H1 (cell line): ENCODE measurements around the gene IPO7. TPM values are rescaled to one million over a fixed set of nuclear protein-coding genes. Genes with fewer than 3 reads are reported as not detected.

Source experiments
- CTCF ChIA-PET: fragments of 300-600 bp; sonication (Branson Sonifier 250); formaldehyde crosslinking; loops from one replicate; lab custom pipeline; 2021; ENCODE audit not compliant: partially characterized antibody; lab: Charles Lee
- POLR2A ChIA-PET: fragments of 300-600 bp; sonication (Branson Sonifier 250); formaldehyde crosslinking; loops from one replicate; lab custom pipeline; 2021; ENCODE audit warnings: inconsistent platforms; ENCODE audit not compliant: partially characterized antibody; lab: Charles Lee
- DNase-seq, 2 experiments: peaks; one replicate each; pipeline versions ENCODE4 v3.0.0 to v3.0.0-alpha.2; 2010 to 2022; ENCODE audit warnings: low spot score in 2 of 2, low read depth in 1 of 2, mixed read lengths in 1 of 2
- FAIRE-seq: peaks from 2 replicates; lab custom pipeline; 2011; peaks lifted over from hg19 to GRCh38; lab: Jason Lieb, UNC
- H2AFZ ChIP-seq: 2 replicates; pipeline ENCODE4 v1.8.1; 2012; ENCODE audit warnings: low read length, inconsistent platforms
- H2AK5ac ChIP-seq: 2 replicates; pipeline ENCODE4 v1.6.1; 2013; ENCODE audit warnings: low read depth, low read length
- H2BK120ac ChIP-seq: replicated peaks from 2 replicates; pipeline ENCODE3; 2013; ENCODE audit warnings: low read depth, low read length, inconsistent platforms
- H2BK12ac ChIP-seq: 2 replicates; pipeline ENCODE4 v1.6.1; 2013; ENCODE audit warnings: low read depth, low read length
- H2BK15ac ChIP-seq: 2 replicates; pipeline ENCODE4 v1.6.1; 2013; ENCODE audit warnings: low read length
- H2BK20ac ChIP-seq: 2 replicates; pipeline ENCODE4 v1.6.1; 2013; ENCODE audit warnings: low read length
- H2BK5ac ChIP-seq: 2 replicates; pipeline ENCODE4 v1.6.1; 2013; ENCODE audit warnings: low read depth, low read length
- H3K14ac ChIP-seq: 2 replicates; pipeline ENCODE4 v1.6.1; 2013; ENCODE audit warnings: inconsistent platforms; ENCODE audit not compliant: insufficient read length
- H3K18ac ChIP-seq: 2 replicates; pipeline ENCODE4 v1.6.1; 2013; ENCODE audit warnings: low read length; ENCODE audit errors: extremely low read depth
- H3K23ac ChIP-seq: 2 replicates; pipeline ENCODE4 v1.6.1; 2013; ENCODE audit warnings: inconsistent platforms; ENCODE audit not compliant: insufficient read length
- H3K23me2 ChIP-seq: 2 replicates; pipeline ENCODE4 v1.6.1; 2013; ENCODE audit warnings: low read depth, low read length
- H3K27ac ChIP-seq: 2 replicates; pipeline ENCODE4 v1.6.1; 2011; ENCODE audit warnings: low read depth, low read length, inconsistent platforms
- H3K27me3 ChIP-seq, 4 experiments: replicated peaks in 1 of 4; 1 replicate in 1 of 4; 2 replicates in 3 of 4; pipeline versions ENCODE4 v1.6.1 to v1.8.1; 2011 to 2013; ENCODE audit warnings: low read length in 3 of 4, mild to moderate bottlenecking in 3 of 4, inconsistent platforms in 2 of 4, mixed read lengths in 2 of 4, moderate library complexity in 1 of 4; ENCODE audit not compliant: control insufficient read depth in 3 of 4, insufficient read depth in 3 of 4; ENCODE audit errors: extremely low read depth in 1 of 4
- H3K36me3 ChIP-seq, 4 experiments: 2 replicates each; pipeline versions ENCODE4 v1.6.1 to v1.8.1; 2011 to 2013; ENCODE audit warnings: mild to moderate bottlenecking in 4 of 4, low read length in 3 of 4, moderate library complexity in 2 of 4, control low read depth in 1 of 4, inconsistent platforms in 1 of 4; ENCODE audit not compliant: insufficient read depth in 4 of 4, control insufficient read depth in 2 of 4
- H3K4ac ChIP-seq: replicated peaks from 2 replicates; pipeline ENCODE3; 2013; ENCODE audit warnings: low read length, low read depth, mixed read lengths, inconsistent platforms; ENCODE audit not compliant: insufficient read length
- H3K4me1 ChIP-seq, 4 experiments: replicated peaks in 1 of 4; 1 replicate in 1 of 4; 2 replicates in 3 of 4; pipeline versions ENCODE4 v1.6.1 to v1.8.1; 2011 to 2013; ENCODE audit warnings: low read length in 3 of 4, inconsistent platforms in 2 of 4, mixed read lengths in 1 of 4; ENCODE audit not compliant: insufficient read depth in 4 of 4, control insufficient read depth in 3 of 4
- H3K4me2 ChIP-seq, 2 experiments: 2 replicates each; pipeline versions ENCODE4 v1.6.1 to v1.8.1; 2011 to 2013; ENCODE audit warnings: low read depth in 2 of 2, low read length in 2 of 2, control low read depth in 1 of 2, inconsistent platforms in 1 of 2, mild to moderate bottlenecking in 1 of 2; ENCODE audit not compliant: insufficient read depth in 1 of 2
- H3K4me3 ChIP-seq, 4 experiments: fragments of 200-600, 300-600 bp in 1 of 4; sonication (generic), shearing (Covaris generic), sonication (Bioruptor Twin) in 1 of 4; 2 replicates each; pipeline versions ENCODE4 v1.5.1 to v1.8.1; 2011 to 2016; ENCODE audit warnings: low read length in 4 of 4, low read depth in 3 of 4, control low read depth in 2 of 4, inconsistent platforms in 2 of 4, mild to moderate bottlenecking in 2 of 4, mixed read lengths in 1 of 4, moderate library complexity in 1 of 4; ENCODE audit not compliant: insufficient read depth in 2 of 4; ENCODE audit errors: extremely low read depth in 1 of 4
- H3K56ac ChIP-seq: replicated peaks from 2 replicates; pipeline ENCODE3; 2013; ENCODE audit warnings: low read depth, mild to moderate bottlenecking, mixed read lengths, low read length, inconsistent platforms; ENCODE audit not compliant: insufficient read length
- H3K79me1 ChIP-seq: 2 replicates; pipeline ENCODE4 v1.6.1; 2013; ENCODE audit warnings: low read depth, low read length, control low read depth
- H3K79me2 ChIP-seq, 2 experiments: 2 replicates each; pipeline versions ENCODE4 v1.6.1 to v1.8.1; 2012 to 2013; ENCODE audit warnings: low read length in 2 of 2, mild to moderate bottlenecking in 2 of 2, inconsistent platforms in 1 of 2; ENCODE audit not compliant: insufficient read depth in 2 of 2, control insufficient read depth in 1 of 2
- H3K9ac ChIP-seq, 4 experiments: replicated peaks in 1 of 4; 1 replicate in 1 of 4; 2 replicates in 3 of 4; pipeline versions ENCODE4 v1.6.1 to v1.8.1; 2011 to 2013; ENCODE audit warnings: low read depth in 3 of 4, low read length in 3 of 4, control low read depth in 2 of 4, mild to moderate bottlenecking in 2 of 4, moderate library complexity in 2 of 4, inconsistent platforms in 1 of 4; ENCODE audit errors: extremely low read depth in 1 of 4
- H3K9me3 ChIP-seq, 2 experiments: 2 replicates each; pipeline versions ENCODE4 v1.6.1 to v1.8.1; 2012 to 2013; ENCODE audit warnings: mild to moderate bottlenecking in 2 of 2, moderate library complexity in 2 of 2, control low read depth in 1 of 2, inconsistent platforms in 1 of 2, low read depth in 1 of 2, low read length in 1 of 2, mixed read lengths in 1 of 2; ENCODE audit not compliant: insufficient read depth in 2 of 2
- H4K20me1 ChIP-seq, 2 experiments: replicated peaks in 1 of 2; 2 replicates each; pipeline versions ENCODE3 to v1.8.1; 2011 to 2013; ENCODE audit warnings: inconsistent platforms in 2 of 2, low read length in 2 of 2, mild to moderate bottlenecking in 1 of 2; ENCODE audit not compliant: insufficient read depth in 2 of 2, control insufficient read depth in 1 of 2
- H4K5ac ChIP-seq: 2 replicates; pipeline ENCODE4 v1.6.1; 2013; ENCODE audit warnings: low read length, low read depth, mixed read lengths, inconsistent platforms; ENCODE audit not compliant: insufficient read length
- H4K8ac ChIP-seq: 2 replicates; pipeline ENCODE4 v1.8.0; 2013; ENCODE audit warnings: mild to moderate bottlenecking, moderate library complexity, low read length, inconsistent platforms; ENCODE audit not compliant: insufficient read depth; ENCODE audit errors: extremely low read depth
- H4K91ac ChIP-seq: replicated peaks from 2 replicates; pipeline ENCODE3; 2013; ENCODE audit warnings: low read length, mixed read lengths, inconsistent platforms; ENCODE audit not compliant: insufficient read length
- CBX8 ChIP-seq: fragments of 300-800, 300-1000 bp; sonication (generic); IDR thresholded peaks from 2 replicates; pipeline ENCODE4 v1.7.1; 2016; ENCODE audit warnings: low read depth, low read length, borderline replicate concordance
- CHD1 ChIP-seq: IDR thresholded peaks from 2 replicates; pipeline ENCODE4 v1.6.1; 2012; ENCODE audit warnings: low read depth, low read length, improper control_type of control experiment
- CHD2 ChIP-seq: IDR thresholded peaks from 2 replicates; pipeline ENCODE4 v1.6.1; 2012; ENCODE audit warnings: low read length, improper control_type of control experiment
- EP300 ChIP-seq, 2 experiments: IDR thresholded peaks; 1 replicate in 1 of 2; 2 replicates in 1 of 2; pipeline ENCODE4 v1.6.1; 2011 to 2012; ENCODE audit warnings: low read depth in 2 of 2, low read length in 2 of 2, mild to moderate bottlenecking in 2 of 2, borderline replicate concordance in 1 of 2, inconsistent platforms in 1 of 2, moderate library complexity in 1 of 2
- EZH2 ChIP-seq: fragments of 200-600 bp; sonication (generic); IDR thresholded peaks from 2 replicates; pipeline ENCODE4 v1.7.1; 2012; ENCODE audit warnings: low read depth, mild to moderate bottlenecking, moderate library complexity, low read length, inconsistent platforms; ENCODE audit not compliant: severe bottlenecking
- HDAC2 ChIP-seq, 2 experiments: fragments of 300-600 bp in 1 of 2; sonication (generic) in 1 of 2; IDR thresholded peaks; 2 replicates each; pipeline ENCODE4 v1.6.1; 2011 to 2012; ENCODE audit warnings: low read depth in 2 of 2, low read length in 2 of 2, mild to moderate bottlenecking in 2 of 2, moderate library complexity in 2 of 2, borderline replicate concordance in 1 of 2, inconsistent platforms in 1 of 2
- KDM4A ChIP-seq: IDR thresholded peaks from one replicate; pipeline ENCODE4 v1.7.1; 2012; ENCODE audit warnings: low read depth, mild to moderate bottlenecking, moderate library complexity, low read length, inconsistent platforms; ENCODE audit not compliant: severe bottlenecking
- SP1 ChIP-seq: IDR thresholded peaks from 2 replicates; pipeline ENCODE4 v1.6.1; 2011; ENCODE audit warnings: low read depth, low read length
- SP4 ChIP-seq: IDR thresholded peaks from 2 replicates; pipeline ENCODE4 v1.6.1; 2012; ENCODE audit warnings: low read length, inconsistent platforms
- SRF ChIP-seq: IDR thresholded peaks from 2 replicates; pipeline ENCODE4 v1.6.1; 2011; ENCODE audit warnings: mild to moderate bottlenecking, low read depth, low read length, moderate library complexity
- SUZ12 ChIP-seq: fragments of 200-600 bp; sonication (generic); IDR thresholded peaks from 2 replicates; pipeline ENCODE4 v1.6.1; 2012; ENCODE audit warnings: mild to moderate bottlenecking, inconsistent platforms, low read length, moderate library complexity, mixed read lengths
- WGBS, 2 experiments: shearing (Covaris generic) in 1 of 2; methylation state at CpG; one replicate each; pipeline versions ENCODE4 v1.1.6 to v1.1.7; 2013 to 2015; ENCODE audit warnings: low lambda C conversion rate in 2 of 2, mixed read lengths in 2 of 2, inconsistent platforms in 1 of 2, low coverage in 1 of 2, missing lambda C conversion rate in 1 of 2; ENCODE audit not compliant: insufficient replicate concordance in 2 of 2, insufficient coverage in 1 of 2, insufficient read length in 1 of 2; ENCODE audit errors: extremely low coverage in 1 of 2, missing lambda C conversion rate in 1 of 2; 5-methylcytosine and 5-hydroxymethylcytosine counted together
- polyA plus RNA-seq, 7 experiments: library from polyadenylated mRNA; depleted of rRNA in 3 of 7; stranded (reverse) in 5 of 7; unstranded in 2 of 7; fragments of >200 nt in 5 of 7; fragments of 200-250 nt in 2 of 7; gene quantifications; 1 replicate in 5 of 7; 2 replicates in 1 of 7; 4 replicates in 1 of 7; pipeline versions ENCODE4 v1.2.1 to v1.2.3, GENCODE V29; 2011 to 2013; ENCODE audit warnings: missing spikeins in 2 of 7, mixed read lengths in 2 of 7
- total RNA-seq: library from RNA; stranded (reverse); fragmentation: NEBNext Ultra II Directional; extraction: Animal tissue kit (Norgen Biotek cat#: 25700); gene quantifications from 2 replicates; pipeline ENCODE4 v1.2.1, GENCODE V29; 2021
- TF ChIP-seq, protein P1 (sequence below): IDR thresholded peaks from 2 replicates; pipeline ENCODE4 v1.6.1; 2012; ENCODE audit warnings: low read length, inconsistent platforms

IPO7 gene
- total and polyA plus RNA-seq, 2 of the 8 experiments (the other 6 are each of a cell fraction or from before 2014, with no cell fraction given), result 45.9 to 259 TPM

DNA sequence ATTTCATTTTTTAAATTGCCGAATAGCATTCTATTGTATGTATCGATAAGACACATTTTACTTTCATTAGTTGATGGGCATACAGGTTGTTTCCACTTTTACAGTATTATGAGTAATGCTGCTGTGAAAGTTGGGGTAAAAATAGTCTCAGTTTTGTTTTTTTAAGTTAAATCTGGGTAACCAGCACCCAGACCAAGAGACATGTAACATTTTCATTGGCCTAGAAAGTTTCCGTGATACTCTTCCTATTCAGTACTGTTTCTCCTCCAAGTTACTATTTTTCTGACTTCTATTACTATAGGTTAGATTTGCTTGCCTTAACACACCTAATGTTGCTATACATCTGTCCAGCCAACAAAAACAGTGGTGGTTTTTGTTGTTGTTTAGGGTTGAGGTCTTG is 12.3 kb downstream of the IPO7 start:
- ChIA-PET POLR2A (interaction anchor here (6.8 kb wide), 1 partner anchor 10 kb away, joined by 71 read pairs; the partner anchor contains the start of gene IPO7), CTCF (no interaction called here)
- Histone ChIP-seq H2BK5ac (no peak overlapping the region), H4K8ac (no peak overlapping the region), H2BK12ac (no peak overlapping the region), H3K79me1 (0 out of 2 replicates have a peak, but pooled peaks cover 2% of the 10 kb centered on the region), H3K27ac (no peak overlapping the region), H3K23me2 (no peaks in the 10 kb centered on the region), H4K5ac (no peak overlapping the region), H3K27me3 (no peaks in the 10 kb centered on the region), H3K4me3 (no peak overlapping the region), H3K36me3 (peaks cover 0 to 15% (median 1%) of the 10 kb centered on the region in 4 experiments; a peak in 3 of 8 replicates), H3K9me3 (no peaks in the 10 kb centered on the region), H2BK15ac (no peak overlapping the region), H3K4me1 (peaks cover 0 to 3% (median under 1%) of the 10 kb centered on the region in 4 experiments; a peak in 2 of 7 replicates), H2BK20ac (no peak overlapping the region), H3K4me2 (no peak overlapping the region), H3K14ac (no peak overlapping the region), H4K20me1 (peaks cover 25 to 37% of the 10 kb centered on the region in 2 experiments), H3K9ac (no peak overlapping the region), H2BK120ac (no peak overlapping the region), H2AFZ (no peak overlapping the region), H3K4ac (no peak overlapping the region), H3K79me2 (peaks cover 71 to 98% of the 10 kb centered on the region in 2 experiments), H4K91ac (no peak overlapping the region), H2AK5ac (no peak overlapping the region), H3K56ac (no peak overlapping the region), H3K18ac (no peak overlapping the region), H3K23ac (no peak overlapping the region)
- no peak for DNase-seq
- FAIRE-seq, result no peak
- 96% methylated on average over 3 of the region's 3 CpGs; no CpG with 5 or more reads in 1 of the 2 experiments for WGBS, 2 experiments
- no peak for TF ChIP-seq SP4
- no peak for TF ChIP-seq CBX8
- TF ChIP-seq SRF, result no peak
- TF ChIP-seq SUZ12, result no peak
- no peak for TF ChIP-seq KDM4A
- TF ChIP-seq SP1, result no peak
- TF ChIP-seq, protein P1, sequence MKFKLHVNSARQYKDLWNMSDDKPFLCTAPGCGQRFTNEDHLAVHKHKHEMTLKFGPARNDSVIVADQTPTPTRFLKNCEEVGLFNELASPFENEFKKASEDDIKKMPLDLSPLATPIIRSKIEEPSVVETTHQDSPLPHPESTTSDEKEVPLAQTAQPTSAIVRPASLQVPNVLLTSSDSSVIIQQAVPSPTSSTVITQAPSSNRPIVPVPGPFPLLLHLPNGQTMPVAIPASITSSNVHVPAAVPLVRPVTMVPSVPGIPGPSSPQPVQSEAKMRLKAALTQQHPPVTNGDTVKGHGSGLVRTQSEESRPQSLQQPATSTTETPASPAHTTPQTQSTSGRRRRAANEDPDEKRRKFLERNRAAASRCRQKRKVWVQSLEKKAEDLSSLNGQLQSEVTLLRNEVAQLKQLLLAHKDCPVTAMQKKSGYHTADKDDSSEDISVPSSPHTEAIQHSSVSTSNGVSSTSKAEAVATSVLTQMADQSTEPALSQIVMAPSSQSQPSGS, result no peak
- no peak for TF ChIP-seq EP300 (IDR thresholded peaks at IDR 0.05; ENCODE audit: borderline replicate concordance in 1 of 2, low read depth in 2 of 2, low read length in 2 of 2)
- no peak for TF ChIP-seq HDAC2 (IDR thresholded peaks at IDR 0.05; ENCODE audit: borderline replicate concordance in 1 of 2, low read depth in 2 of 2, low read length in 2 of 2)
- no peak for TF ChIP-seq EZH2
- TF ChIP-seq CHD1, result no peak
- TF ChIP-seq CHD2, result no peak
